Loucy (cell line): ENCODE results near the gene ANKRD26.
A peak's percentile ranks its signal among the peaks of the same experiment; 100 is the strongest.

Experiments
- H2AFZ ChIP-seq: fragments of 200-600 bp; sonication (generic); 2 replicates; pipeline ENCODE4 v1.6.0; 2016; ENCODE audit warnings: antibody characterized with exemption, mild to moderate bottlenecking, low read length, moderate library complexity
- H3F3A ChIP-seq: fragments of 200-600 bp; 2 replicates; pipeline ENCODE4 v1.6.0; 2016; ENCODE audit warnings: antibody characterized with exemption, low read depth, mild to moderate bottlenecking
- H3K27me3 ChIP-seq: fragments of 200-600 bp; sonication (generic); 2 replicates; pipeline ENCODE4 v1.6.1; 2014; ENCODE audit warnings: low read length, mild to moderate bottlenecking; ENCODE audit not compliant: insufficient read depth, poor library complexity, severe bottlenecking
- H3K36me3 ChIP-seq: fragments of 200-600 bp; sonication (generic); 2 replicates; pipeline ENCODE4 v1.6.1; 2016; ENCODE audit warnings: low read length; ENCODE audit not compliant: insufficient read depth
- H3K4me1 ChIP-seq: fragments of 200-600 bp; sonication (generic); 2 replicates; pipeline ENCODE4 v1.5.1; 2014; ENCODE audit warnings: low read length, mild to moderate bottlenecking; ENCODE audit not compliant: insufficient read depth, poor library complexity, severe bottlenecking
- H3K4me2 ChIP-seq: fragments of 200-600 bp; sonication (generic); 2 replicates; pipeline ENCODE4 v1.6.0; 2014; ENCODE audit warnings: antibody characterized with exemption, low read length, low read depth, mild to moderate bottlenecking; ENCODE audit not compliant: poor library complexity, severe bottlenecking
- H3K4me3 ChIP-seq: fragments of 200-600 bp; sonication (generic); 2 replicates; pipeline ENCODE4 v1.5.1; 2014; ENCODE audit warnings: low read length, mild to moderate bottlenecking, mixed read lengths; ENCODE audit not compliant: poor library complexity, severe bottlenecking
- H3K79me2 ChIP-seq: fragments of 200-600 bp; sonication (generic); 2 replicates; pipeline ENCODE4 v1.6.1; 2014; ENCODE audit warnings: low read length; ENCODE audit not compliant: insufficient read depth
- H3K9ac ChIP-seq: fragments of 200-600 bp; sonication (generic); 2 replicates; pipeline ENCODE4 v1.6.0; 2014; ENCODE audit warnings: mild to moderate bottlenecking, low read depth, low read length, moderate library complexity; ENCODE audit not compliant: poor library complexity, severe bottlenecking
- H3K9me2 ChIP-seq: fragments of 200-600 bp; sonication (generic); replicated peaks from 2 replicates; pipeline ENCODE4 v1.6.1; 2016; ENCODE audit warnings: low read depth, low read length, mixed read lengths
- H3K9me3 ChIP-seq: fragments of 200-600 bp; sonication (generic); 2 replicates; pipeline ENCODE4 v1.6.1; 2014; ENCODE audit warnings: mild to moderate bottlenecking, antibody characterized with exemption, low read length, low read depth; ENCODE audit not compliant: insufficient read depth
- H4K20me1 ChIP-seq: fragments of 200-600 bp; sonication (generic); 2 replicates; pipeline ENCODE4 v1.6.0; 2014; ENCODE audit warnings: antibody characterized with exemption, low read length, mild to moderate bottlenecking; ENCODE audit not compliant: insufficient read depth, poor library complexity, severe bottlenecking
- CTCF ChIP-seq: fragments of 200-600 bp; sonication (generic); conservative IDR thresholded peaks from 2 replicates; pipeline ENCODE4 v1.5.1; 2014; ENCODE audit warnings: mild to moderate bottlenecking, antibody characterized with exemption, low read length
- EZH2phosphoT487 ChIP-seq: fragments of 200-600 bp; IDR thresholded peaks from 2 replicates; pipeline ENCODE4 v1.6.1; 2018; ENCODE audit warnings: antibody characterized with exemption, mild to moderate bottlenecking, moderate library complexity, borderline replicate concordance

ANKRD26 gene

GRCh38 chr10:27108165-27108564 lies 7.9 kb upstream of the ANKRD26 start:
- H3K9ac ChIP-seq = no peak overlapping the region
- no peaks in the 10 kb centered on the region for H3K79me2 ChIP-seq
- no peaks in the 10 kb centered on the region for H3K9me2 ChIP-seq
- peaks cover 8% of the 10 kb centered on the region for H3K4me1 ChIP-seq
- no peaks in the 10 kb centered on the region; the same call in 1 of the 2 replicates for H3F3A ChIP-seq
- H3K27me3 ChIP-seq = no peaks in the 10 kb centered on the region
- no peak overlapping the region for H3K4me2 ChIP-seq
- no peaks in the 10 kb centered on the region for H4K20me1 ChIP-seq
- no peak overlapping the region for H3K4me3 ChIP-seq
- no peak for TF ChIP-seq EZH2phosphoT487
- no peak for TF ChIP-seq CTCF
- peaks cover 25% of the 10 kb centered on the region for H3K36me3 ChIP-seq
- H2AFZ ChIP-seq = no peak overlapping the region
- H3K9me3 ChIP-seq = no peaks in the 10 kb centered on the region

- Histone ChIP-seq H3K36me3 (no peaks in the 10 kb centered on the region), H3K4me1 (peaks cover 16% of the 10 kb centered on the region), H3K4me3 (no peak overlapping the region), H3F3A (no peaks in the 10 kb centered on the region; the same call in 1 of the 2 replicates), H3K9ac (no peak overlapping the region), H4K20me1 (no peaks in the 10 kb centered on the region), H3K27me3 (no peaks in the 10 kb centered on the region), H3K79me2 (no peaks in the 10 kb centered on the region), H3K9me2 (no peaks in the 10 kb centered on the region), H3K9me3 (no peaks in the 10 kb centered on the region), H3K4me2 (peak overlapping the region; percentile 36), H2AFZ (peak overlapping the region; percentile 25; the same call in 1 of the 2 replicates)
- TF ChIP-seq CTCF (no peak), EZH2phosphoT487 (no peak)
Observed at GRCh38 chr10:27104919-27105318, 4.6 kb upstream of the ANKRD26 start.

GRCh38 chr10:27100813-27101347 lies 586 bp upstream of the ANKRD26 start:
- no peak for TF ChIP-seq CTCF
- TF ChIP-seq EZH2phosphoT487 = no peak
- no peaks in the 10 kb centered on the region for H3K9me3 ChIP-seq
- H2AFZ ChIP-seq = peak overlapping the region; percentile 94
- peak overlapping the region; percentile 93 for H3K4me2 ChIP-seq
- no peaks in the 10 kb centered on the region for H4K20me1 ChIP-seq
- H3K9ac ChIP-seq = peak overlapping the region; percentile 78
- H3K4me3 ChIP-seq = peak overlapping the region; percentile 84
- H3K4me1 ChIP-seq = peaks cover 22% of the 10 kb centered on the region
- no peaks in the 10 kb centered on the region for H3K27me3 ChIP-seq
- H3K79me2 ChIP-seq = peaks cover 11% of the 10 kb centered on the region; the same call in 1 of the 2 replicates
- H3K9me2 ChIP-seq = no peaks in the 10 kb centered on the region
- H3K36me3 ChIP-seq = no peaks in the 10 kb centered on the region
- no peaks in the 10 kb centered on the region for H3F3A ChIP-seq
